K562 (cell line): Measurements from ENCODE around the gene CDKL1. TPM values are rescaled to one million over a fixed set of nuclear protein-coding genes. Genes with fewer than 3 reads are reported as not detected.

Experiments
- CHAMP1 ChIP-seq: fragments of 450-650 bp; IDR thresholded peaks from 2 replicates; pipeline ENCODE4 v1.6.1; 2016; ENCODE audit warnings: mild to moderate bottlenecking
- CXXC5 ChIP-seq: fragments of 250-450 bp; sonication (Bioruptor Pico); IDR thresholded peaks from 2 replicates; pipeline ENCODE4 v1.8.0; 2022; ENCODE audit warnings: inconsistent platforms, mild to moderate bottlenecking, moderate library complexity
- E2F1 ChIP-seq: sonication (generic); formaldehyde crosslinking; IDR thresholded peaks from 2 replicates; pipeline ENCODE4 v1.8.1; 2023; ENCODE audit warnings: mild to moderate bottlenecking, missing genetic modification reagents, moderate library complexity
- HCFC1 ChIP-seq: IDR thresholded peaks from 2 replicates; pipeline ENCODE4 v1.6.1; 2012; ENCODE audit warnings: low read depth, low read length, improper control_type of control experiment
- JUNB ChIP-seq: fragments of 450-650 bp; formaldehyde crosslinking; conservative IDR thresholded peaks from 2 replicates; pipeline ENCODE4 v1.4.0; 2020; ENCODE audit warnings: mild to moderate bottlenecking
- MECOM ChIP-seq: fragments of 250-450 bp; sonication (Bioruptor Pico); IDR thresholded peaks from 2 replicates; pipeline ENCODE4 v1.8.0; 2022; ENCODE audit warnings: inconsistent platforms
- MTA3 ChIP-seq: fragments of 450-650 bp; formaldehyde crosslinking; IDR thresholded peaks from 2 replicates; pipeline ENCODE4 v1.6.1; 2017; ENCODE audit warnings: mild to moderate bottlenecking, borderline replicate concordance
- MYNN ChIP-seq, 2 experiments: sonication (generic); formaldehyde crosslinking in 1 of 2; IDR thresholded peaks; 2 replicates each; pipeline versions ENCODE4 v1.5.0 to v1.6.1; 2016 to 2020; ENCODE audit warnings: antibody characterized with exemption in 1 of 2, missing genetic modification reagents in 1 of 2
- NCOA1 ChIP-seq: fragments of 450-650 bp; IDR thresholded peaks from 2 replicates; pipeline ENCODE4 v1.6.1; 2016; ENCODE audit warnings: low read depth
- NFE2 ChIP-seq: IDR thresholded peaks from 2 replicates; pipeline ENCODE4 v1.6.1; 2014; ENCODE audit warnings: antibody characterized with exemption, low read depth
- NRF1 ChIP-seq, 2 experiments: fragments of 450-650 bp; IDR thresholded peaks in 1 of 2; conservative IDR thresholded peaks in 1 of 2; 2 replicates each; pipeline ENCODE4 v1.6.1; 2014; ENCODE audit warnings: mild to moderate bottlenecking in 2 of 2
- SP2 ChIP-seq: IDR thresholded peaks from 2 replicates; pipeline ENCODE4 v1.6.1; 2011; ENCODE audit warnings: mild to moderate bottlenecking, low read depth, low read length, moderate library complexity; ENCODE audit not compliant: poor library complexity, severe bottlenecking; ENCODE audit errors: extremely low read depth
- TAF7 ChIP-seq: fragments of 450-650 bp; IDR thresholded peaks from 2 replicates; pipeline ENCODE4 v1.6.1; 2016; ENCODE audit warnings: missing genetic modification characterization, missing compliant biosample characterization
- TARDBP ChIP-seq: fragments of 450-650 bp; IDR thresholded peaks from 2 replicates; pipeline ENCODE4 v1.6.1; 2016
- TRIM24 ChIP-seq, 2 experiments: fragments of 450-650 bp; IDR thresholded peaks; 2 replicates each; pipeline ENCODE4 v1.6.1; 2016
- VEZF1 ChIP-seq: fragments of 200-800 bp; sonication (Bioruptor generic); IDR thresholded peaks from 2 replicates; pipeline ENCODE4 v1.6.1; 2017; ENCODE audit warnings: missing genetic modification characterization, missing compliant biosample characterization
- ZBTB11 ChIP-seq, 3 experiments: fragments of 200-800 bp in 1 of 3; fragments of 250-450 bp in 1 of 3; fragments of 450-650 bp in 1 of 3; sonication (Bioruptor Pico) in 1 of 3; sonication (Bioruptor generic) in 1 of 3; formaldehyde crosslinking in 1 of 3; IDR thresholded peaks; 2 replicates each; pipeline versions ENCODE4 v1.6.1 to v1.8.0; 2016 to 2022; ENCODE audit warnings: mild to moderate bottlenecking in 2 of 3, missing genetic modification characterization in 2 of 3, missing compliant biosample characterization in 1 of 3, moderate library complexity in 1 of 3
- ZNF57 ChIP-seq: fragments of 450-650 bp; formaldehyde crosslinking; IDR thresholded peaks from 2 replicates; pipeline ENCODE4 v1.4.0; 2020; ENCODE audit warnings: mild to moderate bottlenecking, moderate library complexity
- ZNF75A ChIP-seq: fragments of 450-650 bp; formaldehyde crosslinking; IDR thresholded peaks from 2 replicates; pipeline ENCODE4 v1.4.0; 2020; ENCODE audit warnings: mild to moderate bottlenecking
- polyA plus RNA-seq, 8 experiments: library from polyadenylated mRNA; depleted of rRNA in 4 of 8; stranded (reverse) in 5 of 8; unstranded in 3 of 8; fragments of >200 nt; fragmentation: Nextera tagmentation in 2 of 8; fragmentation: Illumina TruSeq in 1 of 8; extraction: Ambion mirVana in 2 of 8; extraction: Trizol in 1 of 8; gene quantifications; 2 replicates each; pipeline versions ENCODE4 v1.2.1 to v1.2.3, GENCODE V29; 2011 to 2014; ENCODE audit warnings: inconsistent platforms in 1 of 8, missing spikeins in 1 of 8
- total RNA-seq, 7 experiments: library from RNA; depleted of rRNA in 6 of 7; stranded (reverse); fragments of >200 nt in 6 of 7; fragmentation: Illumina TruSeq in 2 of 7; extraction: Trizol in 2 of 7; gene quantifications; 2 replicates each; pipeline versions ENCODE4 v1.2.1 to v1.2.3, GENCODE V29; 2011 to 2021; ENCODE audit warnings: low replicate concordance in 1 of 7

CDKL1 gene
- total and polyA plus RNA-seq, 9 of the 15 experiments (the other 6 are each of a cell fraction or from before 2014, with no cell fraction given), result 2.3 to 35.0 (median 7.5) TPM

- TF ChIP-seq ZBTB11 (CRISPR knock-in tag; IDR thresholded peaks at IDR 0.05) (0 out of 6 replicates have a peak, but pooled peaks of 1 of the 3 experiments have one; percentile 35), ZNF57 (CRISPR knock-in tag) (no peak), NCOA1 (0 out of 2 replicates have a peak, but pooled peaks have one; percentile 33), HCFC1 (0 out of 2 replicates have a peak, but pooled peaks have one; percentile 33), E2F1 (CRISPR knock-in tag) (no peak), NFE2 (peak; percentile 30; the same call in 1 of the 2 replicates), CHAMP1 (0 out of 2 replicates have a peak, but pooled peaks have one; percentile 26), VEZF1 (CRISPR knock-in tag) (peak; percentile 99), CXXC5 (peak; percentile 54), MYNN (IDR thresholded peaks at IDR 0.05) (peak; percentile 76), MYNN (CRISPR knock-in tag; IDR thresholded peaks at IDR 0.05) (no peak), NRF1 (conservative IDR thresholded peaks at IDR 0.05 in 1 of 2, IDR thresholded peaks at IDR 0.05 in 1 of 2) (no peak), ZNF75A (CRISPR knock-in tag) (no peak), TRIM24 (IDR thresholded peaks at IDR 0.05) (peak in 1 of 2 experiments; percentile 59; a peak in 2 of 4 replicates), MECOM (CRISPR knock-in tag) (peak; percentile 97), SP2 (no peak), TAF7 (no peak), JUNB (CRISPR knock-in tag) (no peak), MTA3 (0 out of 2 replicates have a peak, but pooled peaks have one; percentile 28), TARDBP (no peak)
Measured at GRCh38 chr14:50342221-50343078, 54.2 kb downstream of the CDKL1 start (continued).
